Measurements from ENCODE around the gene LYL1.

GRCh38 chr19:13058951-13059660 is 43.6 kb downstream of the LYL1 start:
- TF ChIP-seq, protein P1, sequence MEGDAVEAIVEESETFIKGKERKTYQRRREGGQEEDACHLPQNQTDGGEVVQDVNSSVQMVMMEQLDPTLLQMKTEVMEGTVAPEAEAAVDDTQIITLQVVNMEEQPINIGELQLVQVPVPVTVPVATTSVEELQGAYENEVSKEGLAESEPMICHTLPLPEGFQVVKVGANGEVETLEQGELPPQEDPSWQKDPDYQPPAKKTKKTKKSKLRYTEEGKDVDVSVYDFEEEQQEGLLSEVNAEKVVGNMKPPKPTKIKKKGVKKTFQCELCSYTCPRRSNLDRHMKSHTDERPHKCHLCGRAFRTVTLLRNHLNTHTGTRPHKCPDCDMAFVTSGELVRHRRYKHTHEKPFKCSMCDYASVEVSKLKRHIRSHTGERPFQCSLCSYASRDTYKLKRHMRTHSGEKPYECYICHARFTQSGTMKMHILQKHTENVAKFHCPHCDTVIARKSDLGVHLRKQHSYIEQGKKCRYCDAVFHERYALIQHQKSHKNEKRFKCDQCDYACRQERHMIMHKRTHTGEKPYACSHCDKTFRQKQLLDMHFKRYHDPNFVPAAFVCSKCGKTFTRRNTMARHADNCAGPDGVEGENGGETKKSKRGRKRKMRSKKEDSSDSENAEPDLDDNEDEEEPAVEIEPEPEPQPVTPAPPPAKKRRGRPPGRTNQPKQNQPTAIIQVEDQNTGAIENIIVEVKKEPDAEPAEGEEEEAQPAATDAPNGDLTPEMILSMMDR (IDR thresholded peaks at IDR 0.05; ENCODE audit: insufficient read depth, low read length) = no peak
- TF ChIP-seq POLR2AphosphoS5 (IDR thresholded peaks at IDR 0.05; ENCODE audit: low read depth) = no peak

Data from HL-60 (cell line).